GM12872 (cell line): ENCODE data around the gene DDC.
A peak's percentile ranks its signal among the peaks of the same experiment; 100 is the strongest.

Experiments used
- CTCF ChIP-seq: IDR thresholded peaks from 3 replicates; pipeline ENCODE4 v1.5.1; 2011; ENCODE audit warnings: low read depth, mild to moderate bottlenecking, low read length, moderate library complexity; ENCODE audit not compliant: insufficient read depth

The DDC gene

GRCh38 chr7:50422858-50423257 lies 142.3 kb downstream of the DDC start:
- no peak for TF ChIP-seq CTCF

DNA sequence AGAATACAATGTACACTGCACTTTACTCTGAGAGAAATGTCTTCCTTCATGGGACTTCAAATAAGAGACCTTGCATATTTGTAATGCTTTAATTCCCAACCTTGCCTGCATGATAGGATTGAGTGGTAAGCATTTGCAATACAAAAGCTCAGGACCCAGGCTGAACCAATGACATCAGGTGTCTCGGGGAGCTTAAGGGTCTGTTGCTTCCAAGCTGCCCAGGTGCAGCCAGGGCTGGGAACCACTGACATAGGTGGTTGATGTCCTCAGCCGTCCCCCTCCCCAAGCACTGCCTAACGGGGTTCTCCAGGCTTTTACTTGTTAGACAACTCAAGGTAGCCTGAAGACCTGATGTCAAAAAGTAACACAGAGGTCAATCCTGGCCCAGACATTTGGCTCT lies 144.2 kb downstream of the DDC start:
- TF ChIP-seq CTCF: no peak

- TF ChIP-seq CTCF: no peak
Observed at GRCh38 chr7:50418526-50419290, 146.5 kb downstream of the DDC start.

DNA sequence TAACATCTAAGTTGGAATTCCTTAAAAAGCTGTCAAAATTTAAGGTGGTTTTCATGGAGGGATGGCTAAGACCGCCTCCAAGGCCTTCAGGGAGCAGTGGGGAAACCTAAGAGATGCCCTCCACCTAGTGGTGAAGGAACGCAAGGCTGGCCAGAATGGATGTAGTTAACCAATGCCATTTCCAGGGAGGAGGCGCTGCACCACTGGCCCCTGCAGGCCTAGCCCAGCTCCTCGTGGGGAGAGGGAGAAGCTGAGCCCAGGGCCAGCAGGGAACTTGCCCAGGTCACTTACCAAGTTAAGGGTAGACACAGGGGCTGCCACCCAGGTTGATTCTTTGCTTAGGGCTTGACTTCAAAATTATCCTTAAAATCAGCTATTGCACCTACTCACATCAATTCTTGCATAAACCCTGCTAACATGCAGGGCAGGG lies 147.1 kb downstream of the DDC start:
- peak; percentile 98 for TF ChIP-seq CTCF

DNA sequence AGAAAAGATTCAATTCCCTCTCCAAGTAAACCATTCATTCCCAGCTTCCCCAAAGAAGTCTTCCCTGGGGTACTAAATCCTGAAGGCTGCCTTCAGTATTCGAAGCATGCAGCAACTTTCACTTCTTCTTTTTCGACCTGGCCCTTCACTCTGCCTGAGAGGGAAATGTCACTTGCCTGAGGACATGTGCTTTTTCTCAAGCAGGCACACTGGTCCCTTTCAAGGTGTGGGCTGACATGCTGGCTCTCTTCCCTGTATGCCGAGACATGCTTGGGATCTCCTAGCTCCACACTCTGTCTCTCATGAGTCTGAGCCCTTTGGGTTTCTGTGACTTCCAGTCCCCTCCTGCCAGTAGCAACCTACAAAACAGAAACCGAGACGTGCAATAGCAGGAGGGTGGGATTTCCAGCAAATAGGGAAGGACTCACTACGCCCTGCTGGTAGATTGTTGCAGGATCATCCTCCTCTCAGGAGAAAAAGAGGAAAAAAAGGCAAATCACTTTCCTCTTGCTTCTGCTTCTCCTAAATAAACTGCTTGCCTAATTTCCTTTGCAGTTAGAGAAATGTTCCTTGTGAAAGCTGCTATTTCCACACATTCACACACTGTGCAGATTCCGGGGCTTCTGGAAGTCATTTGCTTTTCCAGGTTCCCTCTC lies 148.6 kb downstream of the DDC start:
- no peak for TF ChIP-seq CTCF

DNA sequence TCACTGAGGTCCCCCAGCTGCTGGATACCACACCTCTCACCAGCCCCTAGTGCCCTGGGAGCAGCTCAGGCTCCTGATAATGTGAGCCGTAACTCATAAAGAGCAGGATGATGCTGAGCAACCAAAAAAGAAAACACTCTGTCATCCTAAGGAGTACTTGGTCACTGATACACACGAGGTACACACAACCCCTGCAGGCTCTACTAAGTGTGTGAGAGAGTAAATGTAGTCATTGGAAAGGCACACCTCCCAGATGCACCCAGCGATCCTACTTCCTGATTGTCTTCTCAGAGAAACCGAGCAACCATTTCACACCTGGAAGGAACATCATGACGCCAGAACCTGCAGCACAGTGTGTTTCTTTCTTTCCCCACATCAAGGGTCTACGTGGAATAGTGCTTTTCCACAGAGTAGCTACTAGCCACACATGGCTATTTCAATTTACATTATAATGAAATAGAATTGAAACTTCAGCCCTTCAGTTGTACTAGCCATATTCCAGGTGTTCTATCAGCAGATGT lies 149.3 kb downstream of the DDC start:
- no peak for TF ChIP-seq CTCF

DNA sequence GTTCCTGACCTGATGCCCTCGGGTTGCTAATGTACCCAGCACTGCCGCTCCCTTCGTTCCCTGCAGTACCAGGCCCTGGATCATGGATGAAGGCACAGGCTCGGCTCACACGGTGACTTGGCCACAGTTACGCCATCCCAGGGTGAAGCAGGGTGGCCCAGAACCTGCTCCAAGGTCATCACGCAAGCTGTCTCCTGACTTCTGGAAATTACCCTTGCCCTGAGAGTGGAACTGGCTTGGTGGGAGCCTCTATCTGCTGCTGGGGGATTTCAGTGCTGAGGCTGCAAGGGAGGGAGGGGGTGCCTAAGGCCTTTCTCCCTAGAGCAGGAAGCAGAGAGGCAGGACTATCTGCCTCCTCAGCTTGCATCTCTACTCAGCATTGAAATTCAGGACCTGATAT lies 151.6 kb downstream of the DDC start:
- TF ChIP-seq CTCF: no peak
